GM19025 (cell line): ENCODE measurements around the gene MRPS14.
A peak's percentile ranks its signal among the peaks of the same experiment; 100 is the strongest.

Source experiments
- ATAC-seq: cut with Tn5 transposase; IDR thresholded peaks from one replicate; pipeline ENCODE4 v1.9.1; 2021; ENCODE audit warnings: mild to moderate bottlenecking, low read depth, moderate library complexity; ENCODE audit not compliant: unreplicated experiment

MRPS14 gene

GRCh38 chr1:174989536-174990220 lies 33.5 kb downstream of the MRPS14 start:
- no peak for ATAC-seq

DNA sequence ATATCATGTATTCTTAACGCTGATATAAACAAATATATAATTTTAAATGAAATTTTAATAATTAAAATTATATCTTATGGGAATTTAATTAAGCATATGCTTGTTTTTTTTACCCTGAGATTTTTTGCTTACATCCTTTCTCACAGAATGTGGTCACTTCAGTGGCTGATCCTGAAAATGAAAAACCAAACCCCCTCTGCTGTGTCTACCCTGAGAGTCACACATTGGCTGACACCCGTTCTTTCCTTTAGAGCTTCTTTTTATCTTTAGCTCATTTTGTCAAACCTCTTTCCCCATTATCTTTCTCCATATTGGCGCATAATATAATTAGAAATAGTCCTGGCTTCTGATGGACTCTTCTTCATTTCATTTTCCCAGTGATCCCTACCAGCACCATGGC lies 34.2 kb downstream of the MRPS14 start:
- ATAC-seq, result no peak

DNA sequence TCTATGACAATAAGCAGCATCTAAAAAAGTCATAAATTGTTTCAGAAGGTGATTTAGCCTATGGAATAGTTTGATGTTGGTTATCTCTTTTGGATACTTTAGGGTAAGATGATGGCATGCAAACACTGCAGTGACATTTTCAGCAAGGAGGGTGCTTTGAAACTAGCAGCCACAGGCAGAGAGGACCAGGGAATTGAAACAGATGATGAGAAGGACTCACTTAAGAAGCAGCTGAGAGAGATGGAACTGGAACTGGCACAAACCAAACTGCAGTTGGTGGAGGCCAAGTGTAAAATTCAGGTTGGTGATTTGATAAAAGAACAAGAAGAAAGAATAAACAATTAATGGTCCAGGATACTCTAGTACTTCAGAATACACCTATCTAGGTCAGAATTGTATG lies 34.7 kb downstream of the MRPS14 start:
- no peak for ATAC-seq

DNA sequence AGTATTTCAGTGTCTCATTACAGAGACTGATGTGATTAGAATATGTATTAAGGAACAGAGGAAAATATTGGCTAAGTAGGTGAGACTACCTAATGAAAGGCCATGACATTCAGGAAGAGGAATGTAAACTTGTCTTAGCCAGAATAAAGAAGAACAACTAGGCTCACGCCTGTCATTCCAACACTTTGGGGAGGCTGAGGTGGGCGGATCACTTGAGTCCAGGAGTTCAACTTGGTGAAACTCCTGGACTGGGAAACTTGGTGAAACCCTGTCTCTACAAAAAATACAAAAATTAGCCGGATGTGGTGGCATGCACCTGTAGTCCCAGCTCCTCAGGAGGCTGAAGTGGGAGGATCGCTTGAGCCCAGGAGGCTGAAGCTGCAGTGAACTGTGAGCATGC lies 38.3 kb downstream of the MRPS14 start:
- no peak for ATAC-seq

GRCh38 chr1:174982971-174983689 lies 40.1 kb downstream of the MRPS14 start:
- no peak for ATAC-seq

DNA sequence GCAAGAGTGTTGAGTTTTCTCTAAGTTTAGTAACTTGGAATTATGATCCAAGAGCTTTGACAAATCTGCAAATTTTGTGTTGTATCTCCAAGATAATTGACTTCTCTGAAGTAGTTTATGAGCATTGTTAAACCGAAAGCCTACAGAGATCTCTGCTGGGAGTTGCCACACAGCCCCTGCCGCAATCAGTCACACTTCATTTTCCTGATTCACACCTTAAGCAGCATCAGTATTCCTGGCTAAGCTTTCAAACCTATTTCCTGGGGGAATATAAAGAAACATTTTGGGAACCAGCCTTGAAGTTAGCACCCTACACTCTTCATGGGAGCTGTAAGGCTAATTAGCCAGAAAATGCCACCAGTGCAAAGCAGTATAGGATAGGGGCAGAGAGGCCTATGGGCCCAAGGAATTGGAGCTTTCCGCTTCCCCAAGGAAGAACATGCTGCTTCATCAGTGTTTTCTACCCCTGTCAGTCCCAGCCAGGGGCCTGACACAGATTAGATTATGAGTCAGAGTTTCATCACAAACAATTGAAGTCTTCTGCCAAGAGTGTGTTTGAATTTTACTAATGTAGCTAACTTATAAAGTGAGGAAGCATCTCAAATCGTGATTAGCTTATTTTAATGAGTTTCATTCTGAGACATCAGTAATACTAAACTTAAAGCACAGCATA lies 46.7 kb downstream of the MRPS14 start:
- ATAC-seq, result no peak

DNA sequence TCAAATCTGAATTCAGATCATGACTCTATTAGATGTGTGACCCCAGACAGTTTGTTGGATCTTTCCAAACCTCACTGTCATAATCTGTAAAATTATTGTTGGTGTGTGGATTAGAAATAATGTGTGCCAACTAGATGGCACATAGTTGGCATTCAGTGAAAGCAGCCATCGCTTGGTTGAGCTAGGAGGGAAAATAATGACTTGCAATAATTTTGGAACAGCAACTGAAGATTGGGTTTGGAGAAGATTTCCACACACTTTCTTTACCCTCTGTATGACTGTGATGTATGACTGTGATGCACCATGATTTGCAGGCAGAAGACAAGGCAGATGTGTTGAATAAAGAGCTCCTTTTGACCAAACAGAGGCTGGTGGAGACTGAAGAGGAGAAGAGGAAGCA lies 47.5 kb downstream of the MRPS14 start:
- ATAC-seq, result no peak

GRCh38 chr1:174974711-174975119 lies 48.5 kb downstream of the MRPS14 start:
- ATAC-seq, result no peak

DNA sequence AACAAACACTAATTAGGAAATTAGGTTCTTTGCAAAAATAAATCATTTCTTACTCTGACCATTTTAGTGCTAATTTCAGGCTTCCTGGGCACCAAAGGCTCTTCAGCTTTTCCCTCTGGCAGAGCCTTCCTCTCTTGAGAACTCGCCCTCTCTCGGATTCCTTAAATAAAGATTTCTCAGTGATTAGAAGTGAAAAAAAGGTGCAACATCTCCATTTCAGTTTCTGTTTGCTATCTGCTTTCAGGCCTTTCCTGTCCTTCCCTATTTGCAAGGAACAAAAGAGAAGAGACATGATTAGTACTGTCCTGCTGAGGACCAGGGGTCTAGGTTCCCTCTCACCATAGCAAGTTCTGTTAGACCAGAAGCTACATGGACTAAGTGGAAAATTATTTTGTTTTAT lies 51.3 kb downstream of the MRPS14 start:
- no peak for ATAC-seq

GRCh38 chr1:174971466-174971865 lies 51.8 kb downstream of the MRPS14 start:
- no peak for ATAC-seq

GRCh38 chr1:174969977-174970376 lies 53.2 kb downstream of the MRPS14 start:
- no peak for ATAC-seq

DNA sequence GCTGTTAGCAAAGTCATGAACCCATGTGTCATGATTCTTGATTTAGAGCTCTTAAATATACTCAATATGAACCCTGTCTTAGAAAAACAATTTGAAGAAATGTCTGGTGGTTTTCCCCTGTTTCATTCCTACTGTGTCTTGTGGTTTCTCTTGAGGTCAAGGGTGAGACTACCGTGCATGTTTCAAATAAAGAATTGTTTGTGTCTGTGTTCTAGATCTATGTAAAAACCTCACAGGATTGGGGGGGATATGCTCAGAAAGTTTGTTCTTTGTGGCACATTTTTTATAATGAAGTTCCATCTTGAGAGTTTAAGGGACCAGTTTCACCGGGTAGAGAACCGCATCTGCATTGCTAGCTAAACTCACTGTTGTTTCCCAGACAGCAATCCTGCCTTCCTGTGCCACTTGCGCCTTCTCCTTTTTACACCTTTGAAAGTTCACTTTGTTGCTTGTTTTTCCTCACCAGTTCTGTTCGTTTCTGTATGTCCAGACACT lies 54.4 kb downstream of the MRPS14 start:
- ATAC-seq, result peak; percentile 72

- no peak for ATAC-seq
Measured at GRCh38 chr1:174967845-174968705, 55.1 kb downstream of the MRPS14 start.

DNA sequence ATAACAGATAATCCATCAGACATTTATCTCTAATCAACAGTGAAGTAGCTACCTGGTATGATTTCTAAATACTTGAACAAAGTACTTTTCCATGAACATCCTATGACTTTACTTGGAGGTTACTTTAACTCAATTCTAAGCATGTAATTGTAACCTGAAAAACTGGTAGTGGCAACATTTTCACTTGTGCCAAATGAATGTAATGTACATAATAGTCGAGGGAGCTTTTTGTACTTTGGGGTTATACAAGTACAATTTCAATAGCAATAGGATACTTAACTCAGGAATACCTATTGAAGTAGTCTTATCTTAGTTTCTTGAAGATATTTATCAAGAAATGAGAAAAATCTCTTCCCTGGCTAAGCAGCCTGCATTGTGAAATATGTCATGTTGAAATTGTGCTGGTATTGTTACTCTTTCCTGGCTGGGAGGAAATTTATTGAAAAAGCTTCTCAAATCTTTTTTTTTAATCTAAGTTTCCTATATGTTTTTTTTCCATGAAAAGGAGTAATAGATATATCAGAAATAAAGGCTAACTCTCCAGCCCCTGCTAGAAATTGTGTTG lies 57.1 kb downstream of the MRPS14 start:
- ATAC-seq, result no peak

DNA sequence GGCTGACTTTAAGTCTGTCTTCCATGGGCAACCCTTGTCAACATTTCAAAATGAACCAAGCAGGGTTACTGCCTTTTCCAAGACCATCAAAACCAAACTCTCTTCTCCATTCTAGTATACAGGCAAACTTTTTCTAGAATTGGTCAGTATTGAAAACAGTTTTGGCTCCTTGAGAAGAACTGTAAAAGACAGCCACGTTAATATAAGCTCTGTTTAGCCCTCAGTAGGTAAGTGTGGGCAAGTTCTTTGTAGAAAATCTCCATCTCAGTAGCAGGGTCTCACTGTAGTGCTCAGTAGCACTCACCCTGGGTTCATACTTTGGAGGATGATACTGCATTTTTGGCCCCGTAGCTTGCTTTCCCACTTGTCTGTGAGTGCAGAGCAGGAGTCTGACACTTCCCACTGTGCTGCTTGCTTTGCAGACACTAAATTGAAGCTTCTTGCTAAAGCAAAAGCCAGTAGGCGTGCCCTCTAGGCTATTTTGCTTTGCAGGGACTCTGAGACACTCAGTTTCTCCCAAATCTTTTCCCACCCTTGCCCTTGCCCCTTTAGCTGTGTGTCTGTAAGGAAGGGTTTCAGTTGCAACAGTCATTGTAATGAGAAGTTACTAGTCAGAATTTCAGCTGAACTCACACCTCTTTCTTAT lies 57.7 kb downstream of the MRPS14 start:
- no peak for ATAC-seq

DNA sequence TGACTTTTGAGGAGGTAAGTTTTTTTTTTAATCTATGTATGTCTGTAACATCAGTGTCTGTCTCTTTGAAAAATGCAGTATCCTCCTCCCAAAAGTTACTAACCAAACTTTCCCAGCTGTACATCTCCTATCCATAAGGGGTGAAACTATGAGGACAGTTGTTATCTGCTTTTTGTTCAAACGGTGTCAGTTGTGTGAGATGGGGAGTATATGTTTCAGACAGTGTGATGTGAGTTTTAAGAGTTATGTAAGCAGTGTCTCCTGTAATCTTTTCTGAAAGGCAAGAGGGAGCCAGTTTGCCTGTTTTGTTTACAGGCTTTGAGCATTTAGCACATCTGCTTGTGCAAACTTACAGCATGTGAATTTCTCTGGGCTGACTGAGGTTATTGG lies 58.3 kb downstream of the MRPS14 start:
- no peak for ATAC-seq

GRCh38 chr1:174964261-174964971 lies 58.8 kb downstream of the MRPS14 start:
- no peak for ATAC-seq

DNA sequence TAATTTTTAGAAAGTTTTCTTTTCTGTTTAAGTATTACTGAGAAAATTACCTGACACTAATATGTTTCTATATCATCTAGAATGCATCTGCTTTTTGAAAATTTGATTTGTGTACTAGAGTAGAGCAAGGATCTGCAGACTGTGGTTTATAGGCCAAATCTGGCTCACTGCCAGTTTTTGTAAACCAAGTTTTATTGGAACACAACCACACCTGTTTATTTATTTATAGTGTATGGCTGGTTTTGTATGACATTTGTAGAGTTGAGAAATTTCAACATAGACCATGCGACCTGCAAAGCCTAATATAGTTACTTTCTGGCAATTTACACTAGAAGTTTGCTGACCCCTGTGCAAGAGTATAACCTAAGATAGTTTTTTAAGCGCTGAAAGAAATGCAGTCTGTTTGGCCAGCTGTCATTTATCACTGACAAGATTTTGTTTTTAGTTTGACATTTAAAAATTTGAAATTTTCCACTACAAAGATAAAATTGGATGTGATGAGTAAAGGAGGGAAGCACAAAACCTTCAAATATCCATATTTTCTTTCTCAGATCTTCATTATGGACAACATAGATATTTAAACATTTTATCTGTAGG lies 59.6 kb downstream of the MRPS14 start:
- ATAC-seq, result no peak
